RWPE2 (cell line): Measurements from ENCODE around the gene TLK2.
"Not testable (repeated sequence)": the region's sequence is repeated elsewhere in the genome, so short reads cannot be mapped to it uniquely, and the experiment has no call there.

Source experiments
- ATAC-seq: fragments of 200-7000 bp; cut with Tn5 transposase; 3 replicates; pipeline ENCODE4 v1.9.1; 2021; ENCODE audit warnings: low read depth
- DNase-seq: peaks from one replicate; pipeline ENCODE4 v3.0.0-alpha.2; 2020; ENCODE audit warnings: low spot score
- H3K27ac ChIP-seq: fragments of 450-650 bp; 2 replicates; pipeline ENCODE4 v1.5.1; 2017; ENCODE audit warnings: mild to moderate bottlenecking; ENCODE audit not compliant: poor library complexity, severe bottlenecking
- H3K27me3 ChIP-seq: fragments of 250-450 bp; sonication (Bioruptor Pico); 2 replicates; pipeline ENCODE4 v1.5.1; 2021; ENCODE audit warnings: mild to moderate bottlenecking, moderate library complexity; ENCODE audit not compliant: insufficient read depth, poor library complexity, severe bottlenecking
- H3K36me3 ChIP-seq: fragments of 250-450 bp; sonication (Bioruptor Pico); 2 replicates; pipeline ENCODE4 v1.5.1; 2020; ENCODE audit warnings: low read depth, mild to moderate bottlenecking, moderate library complexity
- H3K4me1 ChIP-seq: fragments of 250-450 bp; sonication (Bioruptor Pico); 2 replicates; pipeline ENCODE4 v1.5.1; 2021; ENCODE audit warnings: mild to moderate bottlenecking, moderate library complexity; ENCODE audit not compliant: insufficient read depth, poor library complexity, severe bottlenecking
- H3K4me3 ChIP-seq: fragments of 250-450 bp; sonication (Bioruptor Pico); 2 replicates; pipeline ENCODE4 v1.5.1; 2021; ENCODE audit warnings: mild to moderate bottlenecking, moderate library complexity; ENCODE audit not compliant: severe bottlenecking
- H3K9me3 ChIP-seq: fragments of 250-450 bp; sonication (Bioruptor Pico); 2 replicates; pipeline ENCODE4 v1.5.1; 2021; ENCODE audit warnings: mild to moderate bottlenecking, moderate library complexity; ENCODE audit not compliant: severe bottlenecking
- CTCF ChIP-seq: fragments of 450-650 bp; IDR thresholded peaks from one replicate; pipeline ENCODE4 v1.5.1; 2017; ENCODE audit warnings: mild to moderate bottlenecking, moderate library complexity; ENCODE audit not compliant: poor library complexity, severe bottlenecking

TLK2 gene

GRCh38 chr17:62456016-62456415 is 22.6 kb upstream of the TLK2 start:
- ATAC-seq (no peak), DNase-seq (no peak)
- Histone ChIP-seq H3K4me3 (no peak overlapping the region), H3K27ac (no peak overlapping the region), H3K27me3 (no peaks in the 10 kb centered on the region), H3K9me3 (no peaks in the 10 kb centered on the region), H3K4me1 (no peaks in the 10 kb centered on the region), H3K36me3 (no peaks in the 10 kb centered on the region)
- TF ChIP-seq CTCF: no peak

- not testable (repeated sequence) for DNase-seq, H3K36me3 ChIP-seq, H3K9me3 ChIP-seq, H3K4me1 ChIP-seq, H3K27me3 ChIP-seq, ATAC-seq, H3K4me3 ChIP-seq, H3K27ac ChIP-seq
Observed at GRCh38 chr17:62458483-62458882, 20.1 kb upstream of the TLK2 start.

GRCh38 chr17:62464422-62464821 is 14.2 kb upstream of the TLK2 start:
- H3K9me3 ChIP-seq, H3K4me3 ChIP-seq, H3K4me1 ChIP-seq, H3K36me3 ChIP-seq, DNase-seq, H3K27ac ChIP-seq, H3K27me3 ChIP-seq, ATAC-seq: not testable (repeated sequence)

GRCh38 chr17:62465271-62465670 is 13.4 kb upstream of the TLK2 start:
- not testable (repeated sequence) for H3K27me3 ChIP-seq, ATAC-seq, DNase-seq, H3K4me3 ChIP-seq, H3K27ac ChIP-seq, H3K36me3 ChIP-seq, H3K4me1 ChIP-seq, H3K9me3 ChIP-seq

- peak overlapping the region; percentile 28 for H3K27ac ChIP-seq
- peak; percentile 82 for ATAC-seq
- peak; percentile 85 for DNase-seq
- H3K27me3 ChIP-seq, H3K9me3 ChIP-seq, H3K36me3 ChIP-seq, H3K4me3 ChIP-seq, H3K4me1 ChIP-seq: not testable (repeated sequence)
Observed at GRCh38 chr17:62470666-62471379, 7.8 kb upstream of the TLK2 start.

GRCh38 chr17:62471380-62471880 is 7.2 kb upstream of the TLK2 start:
- not testable (repeated sequence) for H3K36me3 ChIP-seq, H3K4me3 ChIP-seq, DNase-seq, ATAC-seq, H3K4me1 ChIP-seq, H3K27me3 ChIP-seq, H3K9me3 ChIP-seq
- peak overlapping the region; percentile 28 for H3K27ac ChIP-seq

GRCh38 chr17:62473030-62473982 is 5.3 kb upstream of the TLK2 start:
- H3K36me3 ChIP-seq, H3K4me3 ChIP-seq, H3K9me3 ChIP-seq, DNase-seq, H3K27me3 ChIP-seq, H3K4me1 ChIP-seq: not testable (repeated sequence)
- peak overlapping the region; percentile 30 for H3K27ac ChIP-seq
- ATAC-seq: peak; percentile 11; the same call in 2 of the 3 replicates

- DNase-seq, H3K27me3 ChIP-seq, H3K9me3 ChIP-seq, H3K4me1 ChIP-seq, ATAC-seq, H3K36me3 ChIP-seq: not testable (repeated sequence)
- Histone ChIP-seq H3K27ac (peak overlapping the region; percentile 73), H3K4me3 (peak overlapping the region; percentile 99)
Observed at GRCh38 chr17:62477111-62477510, 1.5 kb upstream of the TLK2 start.

GRCh38 chr17:62477718-62478408 is 762 bp upstream of the TLK2 start:
- not testable (repeated sequence) for H3K36me3 ChIP-seq, H3K9me3 ChIP-seq, DNase-seq, H3K27me3 ChIP-seq, H3K4me1 ChIP-seq
- Histone ChIP-seq H3K4me3 (peak overlapping the region; percentile 99), H3K27ac (peak overlapping the region; percentile 73)
- peak; percentile 4; the same call in 1 of the 3 replicates for ATAC-seq
